Measurements from ENCODE around the gene ZNF501.

Gene ZNF501

DNA sequence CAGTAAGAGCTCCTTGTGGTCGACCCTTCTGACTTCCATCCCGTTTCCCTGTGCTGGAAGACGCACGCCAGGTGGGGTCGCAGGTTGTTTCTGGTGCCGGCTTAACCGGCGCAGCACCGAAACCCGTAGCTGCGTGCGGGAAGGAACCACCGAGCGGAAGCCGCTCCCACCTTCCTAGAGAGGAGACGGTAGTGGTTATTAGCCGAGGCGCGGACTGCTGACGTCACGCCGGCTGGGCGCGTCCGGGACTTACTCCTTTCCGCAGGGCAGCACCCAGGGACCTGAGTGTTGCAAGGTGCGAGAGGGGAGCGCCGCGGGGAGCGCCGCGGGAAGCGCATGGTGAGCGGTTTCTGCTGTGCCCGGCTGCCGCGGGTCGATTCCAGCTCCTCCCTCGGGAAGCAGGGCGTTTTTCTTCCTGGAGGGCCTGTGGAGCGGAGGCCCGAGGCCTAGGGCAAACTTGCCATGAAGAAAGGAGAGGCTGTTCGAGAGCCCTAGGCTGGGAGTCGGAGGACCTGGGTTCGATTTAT lies at the start of gene ZNF501:
TSS of gene ZNF501 (plus strand) at position 252 of the 527 bp plus-strand sequence. CDS start 4,787 bp downstream, outside the sequence.
- Histone ChIP-seq H3K4me3 (ENCODE audit: low read length) (peak within 1 kb of the TSS; percentile 45), H3K36me3 (ENCODE audit: control insufficient read depth, insufficient read depth, low read length) (peaks cover 5% of the 10 kb centered on the region), H3K9me3 (ENCODE audit: control insufficient read depth, low read length) (peaks cover 21% of the 10 kb centered on the region), H3K9ac (ENCODE audit: low read length) (peak within 1 kb of the TSS; percentile 62), H3K4me1 (ENCODE audit: control insufficient read depth, insufficient read depth, low read length) (no peaks in the 10 kb centered on the region), H3K27me3 (ENCODE audit: control insufficient read depth, insufficient read depth, low read length) (no peaks in the 10 kb centered on the region)

DNA sequence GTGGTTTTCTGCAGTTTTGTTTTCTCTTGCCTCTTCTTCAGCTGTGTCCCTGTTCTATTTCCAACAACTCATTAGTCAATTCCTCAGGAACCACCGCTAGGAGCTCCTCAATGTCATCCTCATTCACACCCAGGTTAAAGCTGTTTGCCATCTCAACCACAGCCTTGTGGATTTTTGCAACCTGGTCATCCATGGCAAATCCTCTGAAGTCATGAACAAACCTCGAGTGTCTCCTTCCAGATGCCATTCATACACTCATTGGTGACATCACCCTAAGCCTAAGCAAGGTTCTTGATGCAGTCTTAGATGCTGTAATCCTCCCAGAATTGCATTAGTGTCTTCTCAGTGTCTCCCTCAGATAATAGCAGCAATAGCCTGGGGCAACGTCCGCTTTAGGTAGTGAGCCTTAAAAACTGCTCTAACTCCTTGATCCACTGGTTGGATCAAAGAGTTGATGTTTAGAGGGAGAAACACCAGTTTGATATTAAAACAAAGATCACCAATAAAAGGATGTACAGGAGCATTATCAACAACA lies 48.4 kb upstream of the ZNF501 start:
- peaks cover 5% of the 10 kb centered on the region for H3K4me1 ChIP-seq (ENCODE audit: control insufficient read depth, insufficient read depth, low read length)
- no peak overlapping the region for H3K9ac ChIP-seq (ENCODE audit: low read length)
- H3K4me3 ChIP-seq (ENCODE audit: low read length): no peak overlapping the region
- no peaks in the 10 kb centered on the region for H3K36me3 ChIP-seq (ENCODE audit: control insufficient read depth, insufficient read depth, low read length)
- no peaks in the 10 kb centered on the region for H3K27me3 ChIP-seq (ENCODE audit: control insufficient read depth, insufficient read depth, low read length)
- no peaks in the 10 kb centered on the region for H3K9me3 ChIP-seq (ENCODE audit: control insufficient read depth, low read length)

DNA sequence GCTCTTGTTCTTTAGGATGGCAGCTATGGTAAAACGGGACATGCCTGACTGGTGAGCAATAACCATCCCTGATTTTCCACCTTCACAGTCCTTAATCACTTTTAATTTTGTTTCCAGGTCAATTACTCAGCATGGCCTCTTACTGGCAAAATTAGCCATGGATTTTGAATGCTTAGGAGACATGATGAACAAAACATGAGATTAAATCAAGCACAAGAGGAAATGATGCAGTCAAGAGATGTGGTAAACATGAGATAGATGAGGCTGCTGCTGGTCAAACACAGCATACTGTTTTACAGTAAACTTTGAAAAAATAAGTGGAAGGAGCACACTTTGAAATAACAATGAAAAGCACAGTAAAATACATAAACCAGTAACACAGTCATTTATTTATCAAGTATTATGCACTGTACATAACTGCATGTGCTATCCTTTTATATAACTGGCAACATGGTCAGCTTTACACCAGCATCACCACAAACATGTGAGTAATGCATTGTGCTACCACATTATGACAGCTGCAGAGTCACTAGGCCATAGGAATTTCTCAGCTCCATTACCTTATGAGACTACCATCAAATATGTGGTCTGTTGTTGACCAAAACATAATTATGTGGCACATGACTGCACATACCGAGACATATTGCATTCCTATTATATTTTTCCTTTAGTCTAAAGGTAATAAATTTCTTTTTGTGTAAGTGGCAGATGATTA lies 47.1 kb upstream of the ZNF501 start:
- Histone ChIP-seq H3K9ac (ENCODE audit: low read length) (no peak overlapping the region), H3K27me3 (ENCODE audit: control insufficient read depth, insufficient read depth, low read length) (no peaks in the 10 kb centered on the region), H3K36me3 (ENCODE audit: control insufficient read depth, insufficient read depth, low read length) (no peaks in the 10 kb centered on the region), H3K4me3 (ENCODE audit: low read length) (no peak overlapping the region), H3K9me3 (ENCODE audit: control insufficient read depth, low read length) (no peaks in the 10 kb centered on the region), H3K4me1 (ENCODE audit: control insufficient read depth, insufficient read depth, low read length) (peaks cover 5% of the 10 kb centered on the region)

DNA sequence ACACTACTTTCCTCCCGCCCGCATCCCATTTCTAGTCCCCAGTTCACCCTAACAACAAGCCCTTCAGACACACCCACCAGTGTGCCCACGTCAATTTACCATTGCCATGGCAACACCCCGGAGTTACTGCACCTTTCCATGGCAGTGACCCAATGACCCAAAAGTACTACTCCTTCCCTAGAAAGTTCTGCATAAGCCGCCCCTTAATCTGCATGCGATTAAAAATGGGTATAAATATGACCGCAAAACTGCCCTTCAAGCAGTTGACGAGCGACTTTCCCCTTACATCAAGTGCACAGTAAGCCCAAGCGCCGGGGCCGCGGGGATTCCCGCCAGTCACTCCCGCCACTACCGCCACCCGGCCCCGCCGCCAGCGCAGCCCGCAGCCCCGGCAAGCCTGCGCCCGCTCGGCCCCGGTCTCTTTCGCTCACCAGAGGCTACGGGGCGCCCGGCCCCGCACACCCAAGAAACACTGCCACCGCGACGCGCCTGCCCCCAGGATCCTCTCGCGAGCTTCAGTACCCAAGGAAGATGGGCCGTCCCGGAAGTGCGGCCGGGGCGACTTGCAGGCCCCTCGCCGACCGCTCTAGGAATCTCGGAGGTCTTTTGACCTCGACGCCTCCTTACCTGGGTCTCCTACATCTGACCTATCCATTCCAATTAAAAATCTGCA lies 44.2 kb upstream of the ZNF501 start:
- Histone ChIP-seq H3K27me3 (ENCODE audit: control insufficient read depth, insufficient read depth, low read length) (peaks cover 3% of the 10 kb centered on the region), H3K4me1 (ENCODE audit: control insufficient read depth, insufficient read depth, low read length) (peaks cover 5% of the 10 kb centered on the region), H3K9me3 (ENCODE audit: control insufficient read depth, low read length) (no peaks in the 10 kb centered on the region), H3K9ac (ENCODE audit: low read length) (peak overlapping the region; percentile 63), H3K36me3 (ENCODE audit: control insufficient read depth, insufficient read depth, low read length) (no peaks in the 10 kb centered on the region), H3K4me3 (ENCODE audit: low read length) (peak overlapping the region; percentile 54)

- Histone ChIP-seq H3K36me3 (ENCODE audit: control insufficient read depth, insufficient read depth, low read length) (no peaks in the 10 kb centered on the region), H3K27me3 (ENCODE audit: control insufficient read depth, insufficient read depth, low read length) (peaks cover 3% of the 10 kb centered on the region), H3K9me3 (ENCODE audit: control insufficient read depth, low read length) (no peaks in the 10 kb centered on the region), H3K4me3 (ENCODE audit: low read length) (no peak overlapping the region), H3K9ac (ENCODE audit: low read length) (no peak overlapping the region), H3K4me1 (ENCODE audit: control insufficient read depth, insufficient read depth, low read length) (peaks cover 5% of the 10 kb centered on the region)
These were observed 41.5 kb upstream of the ZNF501 start for GRCh38 chr3:44687898-44688297.

GRCh38 chr3:44712455-44713075 lies 16.9 kb upstream of the ZNF501 start, which contains the start of gene ZNF502:
ZNF502 (plus strand) TSS chr3:44712660; CDS start chr3:44720262, 7,602 bp downstream.
- no peaks in the 10 kb centered on the region for H3K36me3 ChIP-seq (ENCODE audit: control insufficient read depth, insufficient read depth, low read length)
- H3K9ac ChIP-seq (ENCODE audit: low read length): peak within 1 kb of the TSS; percentile 62
- H3K4me3 ChIP-seq (ENCODE audit: low read length): peak within 1 kb of the TSS; percentile 51
- peaks cover 6% of the 10 kb centered on the region for H3K9me3 ChIP-seq (ENCODE audit: control insufficient read depth, low read length)
- no peaks in the 10 kb centered on the region for H3K4me1 ChIP-seq (ENCODE audit: control insufficient read depth, insufficient read depth, low read length)
- no peaks in the 10 kb centered on the region for H3K27me3 ChIP-seq (ENCODE audit: control insufficient read depth, insufficient read depth, low read length)

- H3K9ac ChIP-seq (ENCODE audit: low read length): no peak overlapping the region
- H3K36me3 ChIP-seq (ENCODE audit: control insufficient read depth, insufficient read depth, low read length): no peaks in the 10 kb centered on the region
- H3K27me3 ChIP-seq (ENCODE audit: control insufficient read depth, insufficient read depth, low read length): no peaks in the 10 kb centered on the region
- peaks cover 37% of the 10 kb centered on the region for H3K9me3 ChIP-seq (ENCODE audit: control insufficient read depth, low read length)
- H3K4me3 ChIP-seq (ENCODE audit: low read length): no peak overlapping the region
- H3K4me1 ChIP-seq (ENCODE audit: control insufficient read depth, insufficient read depth, low read length): no peaks in the 10 kb centered on the region
These were observed 8.0 kb upstream of the ZNF501 start for GRCh38 chr3:44721231-44722102.

GRCh38 chr3:44722103-44722401 lies 7.4 kb upstream of the ZNF501 start:
- H3K4me1 ChIP-seq (ENCODE audit: control insufficient read depth, insufficient read depth, low read length): no peaks in the 10 kb centered on the region
- H3K36me3 ChIP-seq (ENCODE audit: control insufficient read depth, insufficient read depth, low read length): no peaks in the 10 kb centered on the region
- H3K9me3 ChIP-seq (ENCODE audit: control insufficient read depth, low read length): peaks cover 38% of the 10 kb centered on the region
- no peak overlapping the region for H3K4me3 ChIP-seq (ENCODE audit: low read length)
- H3K27me3 ChIP-seq (ENCODE audit: control insufficient read depth, insufficient read depth, low read length): no peaks in the 10 kb centered on the region
- H3K9ac ChIP-seq (ENCODE audit: low read length): no peak overlapping the region

DNA sequence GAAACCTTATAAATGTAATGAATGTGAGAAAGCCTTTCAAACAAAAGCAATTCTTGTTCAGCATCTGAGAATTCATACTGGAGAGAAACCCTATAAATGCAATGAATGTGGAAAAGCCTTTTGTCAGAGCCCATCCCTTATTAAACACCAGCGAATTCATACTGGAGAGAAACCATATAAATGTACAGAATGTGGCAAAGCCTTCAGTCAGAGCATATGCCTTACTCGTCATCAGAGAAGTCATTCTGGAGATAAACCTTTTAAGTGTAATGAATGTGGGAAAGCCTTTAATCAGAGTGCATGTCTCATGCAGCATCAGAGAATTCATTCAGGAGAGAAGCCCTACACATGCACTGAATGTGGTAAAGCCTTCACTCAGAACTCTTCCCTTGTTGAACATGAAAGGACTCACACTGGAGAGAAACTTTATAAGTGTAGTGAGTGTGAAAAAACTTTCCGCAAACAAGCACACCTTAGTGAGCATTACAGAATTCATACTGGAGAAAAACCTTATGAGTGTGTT lies 5.3 kb downstream of the ZNF501 start:
- peaks cover 15% of the 10 kb centered on the region for H3K9me3 ChIP-seq (ENCODE audit: control insufficient read depth, low read length)
- no peak overlapping the region for H3K4me3 ChIP-seq (ENCODE audit: low read length)
- no peak overlapping the region for H3K9ac ChIP-seq (ENCODE audit: low read length)
- H3K36me3 ChIP-seq (ENCODE audit: control insufficient read depth, insufficient read depth, low read length): peaks cover 5% of the 10 kb centered on the region
- no peaks in the 10 kb centered on the region for H3K27me3 ChIP-seq (ENCODE audit: control insufficient read depth, insufficient read depth, low read length)
- no peaks in the 10 kb centered on the region for H3K4me1 ChIP-seq (ENCODE audit: control insufficient read depth, insufficient read depth, low read length)

DNA sequence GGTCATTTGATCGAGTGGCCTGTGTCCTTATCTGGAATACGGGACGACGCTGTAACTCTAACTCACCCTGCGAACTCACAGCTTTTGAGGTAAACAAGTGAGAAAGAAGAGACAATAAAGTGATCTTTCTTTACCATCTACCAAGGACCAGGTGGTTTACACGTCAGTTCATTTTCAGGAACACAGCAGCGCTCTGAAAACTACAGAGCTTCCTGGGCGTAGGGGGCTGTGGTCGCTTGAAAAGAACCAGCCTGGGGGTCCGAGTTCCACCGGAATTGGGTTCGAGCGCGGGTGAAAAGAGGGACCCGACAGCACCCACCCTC lies 31.6 kb downstream of the ZNF501 start:
- no peaks in the 10 kb centered on the region for H3K36me3 ChIP-seq (ENCODE audit: control insufficient read depth, insufficient read depth, low read length)
- no peaks in the 10 kb centered on the region for H3K27me3 ChIP-seq (ENCODE audit: control insufficient read depth, insufficient read depth, low read length)
- peak overlapping the region; percentile 82 for H3K9ac ChIP-seq (ENCODE audit: low read length)
- H3K9me3 ChIP-seq (ENCODE audit: control insufficient read depth, low read length): no peaks in the 10 kb centered on the region
- H3K4me1 ChIP-seq (ENCODE audit: control insufficient read depth, insufficient read depth, low read length): no peaks in the 10 kb centered on the region
- peak overlapping the region; percentile 80 for H3K4me3 ChIP-seq (ENCODE audit: low read length)

DNA sequence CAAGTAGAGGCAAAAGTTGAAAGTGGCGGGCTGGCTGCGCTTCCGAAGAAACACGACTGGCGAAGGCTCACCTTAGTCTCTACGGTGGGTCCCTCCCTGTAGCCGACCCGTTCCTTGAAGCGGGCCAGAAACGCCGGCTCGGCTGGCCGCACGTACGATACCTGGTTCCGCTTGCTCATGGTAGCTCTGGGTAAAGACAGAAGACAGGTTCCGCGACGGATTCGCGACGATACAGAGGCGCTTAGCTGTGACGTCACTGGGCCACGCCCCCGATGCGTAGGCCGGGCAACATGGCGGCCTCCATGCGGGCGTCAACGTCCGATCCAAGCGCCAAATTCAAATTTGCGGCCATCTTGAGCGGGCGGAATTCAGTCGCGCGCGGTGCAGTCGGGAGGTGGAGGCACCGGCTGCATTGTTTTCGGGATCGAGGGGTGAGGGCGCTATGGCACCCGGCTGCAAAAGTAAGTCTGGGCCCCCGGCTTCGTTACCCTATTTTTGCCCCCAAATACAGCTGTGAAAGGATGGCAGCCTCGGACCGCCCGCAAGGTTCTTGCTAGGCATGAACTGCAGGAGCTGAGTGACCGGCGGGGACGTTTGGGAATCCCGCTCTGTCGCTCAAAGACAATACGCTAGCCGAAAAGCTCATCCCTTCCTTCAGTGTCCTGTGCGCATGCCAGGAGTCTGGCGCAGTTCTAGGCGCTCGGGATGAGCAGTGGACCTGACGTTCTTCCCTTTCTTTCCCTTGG lies 32.2 kb downstream of the ZNF501 start, which contains the start of the genes KIAA1143 and KIF15:
TSS of gene KIAA1143 (minus strand) at position 196 of the 746 bp plus-strand sequence. CDS start at position 179, 17 bp downstream.
TSS of gene KIF15 (plus strand) at position 371 of the 746 bp plus-strand sequence. CDS start at position 443, 72 bp downstream.
- Histone ChIP-seq H3K9me3 (ENCODE audit: control insufficient read depth, low read length) (no peaks in the 10 kb centered on the region), H3K9ac (ENCODE audit: low read length) (peak within 1 kb of the TSS; percentile 82), H3K4me1 (ENCODE audit: control insufficient read depth, insufficient read depth, low read length) (no peaks in the 10 kb centered on the region), H3K36me3 (ENCODE audit: control insufficient read depth, insufficient read depth, low read length) (no peaks in the 10 kb centered on the region), H3K4me3 (ENCODE audit: low read length) (peak within 1 kb of the TSS; percentile 80), H3K27me3 (ENCODE audit: control insufficient read depth, insufficient read depth, low read length) (no peaks in the 10 kb centered on the region)
